ENCODE measurements around the gene PSME1.

DNA sequence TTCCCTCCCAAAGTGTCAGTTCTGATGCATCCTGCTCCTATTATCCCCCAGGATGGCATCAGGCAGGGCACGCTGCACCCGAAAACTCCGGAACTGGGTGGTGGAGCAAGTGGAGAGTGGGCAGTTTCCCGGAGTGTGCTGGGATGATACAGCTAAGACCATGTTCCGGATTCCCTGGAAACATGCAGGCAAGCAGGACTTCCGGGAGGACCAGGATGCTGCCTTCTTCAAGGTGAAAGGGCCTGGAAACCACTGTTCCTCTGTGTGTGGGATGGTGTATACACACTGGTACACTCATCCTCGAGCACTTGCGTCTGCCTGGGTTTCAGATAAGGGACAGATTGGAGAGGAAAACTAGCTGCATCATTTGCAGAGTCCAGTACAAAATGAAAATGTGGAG is 26.1 kb downstream of the PSME1 start:
- no peak for TF ChIP-seq EZH2phosphoT487 (IDR thresholded peaks at IDR 0.05)
- TF ChIP-seq, protein P1, sequence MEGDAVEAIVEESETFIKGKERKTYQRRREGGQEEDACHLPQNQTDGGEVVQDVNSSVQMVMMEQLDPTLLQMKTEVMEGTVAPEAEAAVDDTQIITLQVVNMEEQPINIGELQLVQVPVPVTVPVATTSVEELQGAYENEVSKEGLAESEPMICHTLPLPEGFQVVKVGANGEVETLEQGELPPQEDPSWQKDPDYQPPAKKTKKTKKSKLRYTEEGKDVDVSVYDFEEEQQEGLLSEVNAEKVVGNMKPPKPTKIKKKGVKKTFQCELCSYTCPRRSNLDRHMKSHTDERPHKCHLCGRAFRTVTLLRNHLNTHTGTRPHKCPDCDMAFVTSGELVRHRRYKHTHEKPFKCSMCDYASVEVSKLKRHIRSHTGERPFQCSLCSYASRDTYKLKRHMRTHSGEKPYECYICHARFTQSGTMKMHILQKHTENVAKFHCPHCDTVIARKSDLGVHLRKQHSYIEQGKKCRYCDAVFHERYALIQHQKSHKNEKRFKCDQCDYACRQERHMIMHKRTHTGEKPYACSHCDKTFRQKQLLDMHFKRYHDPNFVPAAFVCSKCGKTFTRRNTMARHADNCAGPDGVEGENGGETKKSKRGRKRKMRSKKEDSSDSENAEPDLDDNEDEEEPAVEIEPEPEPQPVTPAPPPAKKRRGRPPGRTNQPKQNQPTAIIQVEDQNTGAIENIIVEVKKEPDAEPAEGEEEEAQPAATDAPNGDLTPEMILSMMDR (IDR thresholded peaks at IDR 0.05) = no peak
